Inflammatory macrophage treated with lipopolysaccharide for 4 hours (primary cell): ENCODE data around the gene PLPP2.

Source experiments
- DNase-seq: peaks from one replicate; pipeline ENCODE4 v3.0.0-alpha.2; 2020

Gene PLPP2

GRCh38 chr19:313988-314815 lies 23.0 kb upstream of the PLPP2 start:
- no peak for DNase-seq

GRCh38 chr19:313169-313987 lies 22.2 kb upstream of the PLPP2 start:
- no peak for DNase-seq

GRCh38 chr19:311813-312261 lies 20.6 kb upstream of the PLPP2 start:
- DNase-seq = no peak

- DNase-seq = no peak
Measured at GRCh38 chr19:310781-311496, 19.7 kb upstream of the PLPP2 start.

GRCh38 chr19:310141-310651 lies 19.0 kb upstream of the PLPP2 start:
- DNase-seq = no peak

- no peak for DNase-seq
Measured at GRCh38 chr19:309206-309565, 18.0 kb upstream of the PLPP2 start.

GRCh38 chr19:308471-309205 lies 17.4 kb upstream of the PLPP2 start:
- no peak for DNase-seq

- no peak for DNase-seq
Measured at GRCh38 chr19:307793-308420, 16.7 kb upstream of the PLPP2 start.

- DNase-seq = no peak
Measured at GRCh38 chr19:307111-307531, 15.9 kb upstream of the PLPP2 start.

GRCh38 chr19:306151-306900 lies 15.1 kb upstream of the PLPP2 start:
- DNase-seq = no peak

- DNase-seq = no peak
Measured at GRCh38 chr19:305240-306150, 14.3 kb upstream of the PLPP2 start.

- peak; percentile 86 for DNase-seq
Measured at GRCh38 chr19:296476-297225, 5.4 kb upstream of the PLPP2 start.

- no peak for DNase-seq
Measured at GRCh38 chr19:295687-296370, 4.6 kb upstream of the PLPP2 start.

- peak; percentile 11 for DNase-seq
Measured at GRCh38 chr19:294946-295686, 3.9 kb upstream of the PLPP2 start.

- DNase-seq = no peak
Measured at GRCh38 chr19:294341-294945, 3.2 kb upstream of the PLPP2 start.

- no peak for DNase-seq
Measured at GRCh38 chr19:293436-294110, 2.4 kb upstream of the PLPP2 start.

GRCh38 chr19:292951-293350 lies 1.7 kb upstream of the PLPP2 start:
- DNase-seq = no peak
